ENCODE measurements around the gene ADGRB3.
"Not testable (repeated sequence)": the region's sequence is repeated elsewhere in the genome, so short reads cannot be mapped to it uniquely, and the experiment has no call there.

The ADGRB3 gene

GRCh38 chr6:68779366-68779765 lies 144.3 kb downstream of the ADGRB3 start:
- DNase-seq (ENCODE audit: low read depth in 2 of 2): no peak

GRCh38 chr6:68790128-68790527 lies 155.0 kb downstream of the ADGRB3 start:
- DNase-seq (ENCODE audit: low read depth in 2 of 2): not testable (repeated sequence)

GRCh38 chr6:68814976-68815375 lies 179.9 kb downstream of the ADGRB3 start:
- not testable (repeated sequence) for DNase-seq (ENCODE audit: low read depth in 2 of 2)

- no peak for DNase-seq (ENCODE audit: low read depth in 2 of 2)
Measured at GRCh38 chr6:68826501-68826900, 191.4 kb downstream of the ADGRB3 start.

GRCh38 chr6:68834551-68834950 lies 199.5 kb downstream of the ADGRB3 start:
- DNase-seq (ENCODE audit: low read depth in 2 of 2): no peak

- DNase-seq (ENCODE audit: low read depth in 2 of 2): no peak
Measured at GRCh38 chr6:68838571-68838970, 203.5 kb downstream of the ADGRB3 start.

- no peak for DNase-seq (ENCODE audit: low read depth in 2 of 2)
Measured at GRCh38 chr6:68852791-68853190, 217.7 kb downstream of the ADGRB3 start.

GRCh38 chr6:68859233-68859632 lies 224.2 kb downstream of the ADGRB3 start:
- no peak for DNase-seq (ENCODE audit: low read depth in 2 of 2)

GRCh38 chr6:68868646-68869045 lies 233.6 kb downstream of the ADGRB3 start:
- DNase-seq (ENCODE audit: low read depth in 2 of 2): no peak

- no peak for DNase-seq (ENCODE audit: low read depth in 2 of 2)
Measured at GRCh38 chr6:68873236-68873635, 238.2 kb downstream of the ADGRB3 start.

GRCh38 chr6:68874747-68875146 lies 239.7 kb downstream of the ADGRB3 start:
- no peak for DNase-seq (ENCODE audit: low read depth in 2 of 2)

- no peak for DNase-seq (ENCODE audit: low read depth in 2 of 2)
Measured at GRCh38 chr6:68875403-68875802, 240.3 kb downstream of the ADGRB3 start.

GRCh38 chr6:68876792-68877493 lies 241.9 kb downstream of the ADGRB3 start:
- no peak for DNase-seq (ENCODE audit: low read depth in 2 of 2)

GRCh38 chr6:68880050-68880813 lies 245.2 kb downstream of the ADGRB3 start:
- DNase-seq (ENCODE audit: low read depth in 2 of 2): no peak

- DNase-seq (ENCODE audit: low read depth in 2 of 2): not testable (repeated sequence)
Measured at GRCh38 chr6:68883325-68883724, 248.2 kb downstream of the ADGRB3 start.

GRCh38 chr6:68891419-68891818 lies 256.3 kb downstream of the ADGRB3 start:
- DNase-seq (ENCODE audit: low read depth in 2 of 2): no peak

- no peak for DNase-seq (ENCODE audit: low read depth in 2 of 2)
Measured at GRCh38 chr6:68892452-68892851, 257.4 kb downstream of the ADGRB3 start.

- no peak for DNase-seq (ENCODE audit: low read depth in 2 of 2)
Measured at GRCh38 chr6:68895929-68896328, 260.8 kb downstream of the ADGRB3 start.

- DNase-seq (ENCODE audit: low read depth in 2 of 2): no peak
Measured at GRCh38 chr6:68901044-68901443, 266.0 kb downstream of the ADGRB3 start.

- DNase-seq (ENCODE audit: low read depth in 2 of 2): no peak
Measured at GRCh38 chr6:68911334-68911733, 276.3 kb downstream of the ADGRB3 start.

- no peak for DNase-seq (ENCODE audit: low read depth in 2 of 2)
Measured at GRCh38 chr6:68911811-68912210, 276.7 kb downstream of the ADGRB3 start.

GRCh38 chr6:68912805-68913204 lies 277.7 kb downstream of the ADGRB3 start:
- not testable (repeated sequence) for DNase-seq (ENCODE audit: low read depth in 2 of 2)

- DNase-seq (ENCODE audit: low read depth in 2 of 2): no peak
Measured at GRCh38 chr6:68915586-68915985, 280.5 kb downstream of the ADGRB3 start.

All from stimulated activated CD8-positive, alpha-beta memory T cell treated with anti-CD3 and anti-CD28 coated beads, Interleukin-15, amount 100 ng/mL, for 4 hours (primary cell).